Naive thymus-derived CD8-positive, alpha-beta T cell (primary cell): ENCODE results near the gene KIAA1671. TPM values are rescaled to one million over a fixed set of nuclear protein-coding genes. Genes with fewer than 3 reads are reported as not detected.

ENCODE experiments used
- ATAC-seq, 2 donors: fragments of 150-1000 bp; cut with Tn5 transposase in 1 of 2; sonication (Bioruptor Pico), chemical (Tn5 transposase) in 1 of 2; 1 replicate in 1 of 2; 2 replicates in 1 of 2; pipeline ENCODE4 v1.10.0; 2021; ENCODE audit warnings: mild to moderate bottlenecking in 2 of 2, moderate library complexity in 2 of 2
- POLR2A ChIA-PET: fragments of 350-600 bp; sonication (Branson Sonifier 250); formaldehyde crosslinking; loops from one replicate; lab custom pipeline; 2021; ENCODE audit warnings: antibody characterized with exemption; lab: Charles Lee
- DNase-seq, 10 donors: peaks; one replicate each; pipeline versions ENCODE4 v3.0.0 to v3.0.0-alpha.2; 2020 to 2022
- H3K27ac Mint-ChIP-seq, 10 donors: one replicate each; pipeline ENCODE4 v1.8.0; 2020 to 2022; ENCODE audit warnings: mild to moderate bottlenecking in 10 of 10, mixed read lengths in 10 of 10, moderate library complexity in 4 of 10, inconsistent platforms in 1 of 10
- H3K27me3 Mint-ChIP-seq, 5 donors: one replicate each; pipeline ENCODE4 v1.8.0; 2021 to 2022; ENCODE audit warnings: mixed read lengths in 5 of 5
- H3K36me3 Mint-ChIP-seq, 3 donors: one replicate each; pipeline ENCODE4 v1.8.0; 2020 to 2022; ENCODE audit warnings: mixed read lengths in 3 of 3, mild to moderate bottlenecking in 2 of 3, inconsistent platforms in 1 of 3
- H3K4me1 Mint-ChIP-seq, 4 donors: one replicate each; pipeline ENCODE4 v1.8.0; 2021 to 2022; ENCODE audit warnings: mixed read lengths in 4 of 4
- H3K4me3 Mint-ChIP-seq, 10 donors: one replicate each; pipeline ENCODE4 v1.8.0; 2020 to 2022; ENCODE audit warnings: mild to moderate bottlenecking in 10 of 10, mixed read lengths in 10 of 10, moderate library complexity in 6 of 10, inconsistent platforms in 1 of 10
- H3K9me3 Mint-ChIP-seq, 9 donors: one replicate each; pipeline ENCODE4 v1.8.0; 2020 to 2022; ENCODE audit warnings: mixed read lengths in 9 of 9, mild to moderate bottlenecking in 3 of 9, inconsistent platforms in 1 of 9, moderate library complexity in 1 of 9
- polyA plus RNA-seq, 3 donors: library from polyadenylated mRNA; unstranded; fragments of 300-500 nt; fragmentation: Illumina TruSeq; gene quantifications; one replicate each; pipeline ENCODE4 v1.2.3, GENCODE V29; 2021
- total RNA-seq, 8 experiments: library from RNA in 2 of 8; stranded (reverse) in 2 of 8; gene quantifications; one replicate each; pipeline ENCODE4 v1.2.3 and lab custom pipeline; 2021 to 2026

The KIAA1671 gene
- total and polyA plus RNA-seq, 5 experiments from 2014 or later = 0.33 to 5.2 (median 2.7) TPM

- no peak overlapping the region for H3K27ac Mint-ChIP-seq
- H3K36me3 Mint-ChIP-seq = no peaks in the 10 kb centered on the region
- no peak for ATAC-seq
- H3K4me3 Mint-ChIP-seq = no peak overlapping the region
- no peak for DNase-seq
- H3K4me1 Mint-ChIP-seq = no peaks in the 10 kb centered on the region
- no peaks in the 10 kb centered on the region for H3K9me3 Mint-ChIP-seq
- POLR2A ChIA-PET = no interaction called here
- peaks cover 0 to 5% (median 2%) of the 10 kb centered on the region in 5 donors for H3K27me3 Mint-ChIP-seq
Measured at GRCh38 chr22:25027043-25027906, 74.8 kb downstream of the KIAA1671 start.

GRCh38 chr22:25027959-25028840 is 75.7 kb downstream of the KIAA1671 start:
- peaks cover 0 to 4% (median 1%) of the 10 kb centered on the region in 5 donors for H3K27me3 Mint-ChIP-seq
- POLR2A ChIA-PET = no interaction called here
- no peaks in the 10 kb centered on the region for H3K9me3 Mint-ChIP-seq
- H3K27ac Mint-ChIP-seq = no peak overlapping the region
- no peak overlapping the region for H3K4me3 Mint-ChIP-seq
- ATAC-seq (no peak), DNase-seq (no peak)
- H3K4me1 Mint-ChIP-seq = no peaks in the 10 kb centered on the region
- no peaks in the 10 kb centered on the region for H3K36me3 Mint-ChIP-seq

GRCh38 chr22:25028841-25029141 is 76.3 kb downstream of the KIAA1671 start:
- Mint-ChIP-seq H3K27ac (peak overlapping the region in 1 of 10 donors; percentile 34), H3K36me3 (no peaks in the 10 kb centered on the region), H3K27me3 (peaks cover 0 to 4% (median 1%) of the 10 kb centered on the region in 5 donors), H3K4me3 (no peak overlapping the region), H3K9me3 (no peaks in the 10 kb centered on the region), H3K4me1 (no peaks in the 10 kb centered on the region)
- ATAC-seq (no peak), DNase-seq (no peak)
- POLR2A ChIA-PET = no interaction called here

- POLR2A ChIA-PET = no interaction called here
- no peak for ATAC-seq
- Mint-ChIP-seq H3K4me3 (no peak overlapping the region), H3K4me1 (peaks cover 0 to under 1% (median 0%) of the 10 kb centered on the region in 4 donors), H3K9me3 (no peaks in the 10 kb centered on the region), H3K27ac (no peak overlapping the region), H3K36me3 (no peaks in the 10 kb centered on the region), H3K27me3 (peaks cover 0 to 4% (median 1%) of the 10 kb centered on the region in 5 donors)
- no peak for DNase-seq
Measured at GRCh38 chr22:25029181-25029580, 76.7 kb downstream of the KIAA1671 start.

GRCh38 chr22:25030636-25031035 is 78.1 kb downstream of the KIAA1671 start:
- DNase-seq (no peak), ATAC-seq (no peak)
- Mint-ChIP-seq H3K36me3 (no peaks in the 10 kb centered on the region), H3K4me3 (no peak overlapping the region), H3K27ac (no peak overlapping the region), H3K4me1 (peaks cover 0 to 3% (median 0%) of the 10 kb centered on the region in 4 donors), H3K9me3 (no peaks in the 10 kb centered on the region), H3K27me3 (peaks cover 0 to 4% (median 2%) of the 10 kb centered on the region in 5 donors)
- POLR2A ChIA-PET = no interaction called here

GRCh38 chr22:25032066-25032465 is 79.5 kb downstream of the KIAA1671 start:
- Mint-ChIP-seq H3K36me3 (no peaks in the 10 kb centered on the region), H3K27ac (no peak overlapping the region)
- POLR2A ChIA-PET = no interaction called here

GRCh38 chr22:25035715-25036114 is 83.2 kb downstream of the KIAA1671 start:
- ATAC-seq = no peak
- Mint-ChIP-seq H3K4me1 (peaks cover 0 to 3% (median 0%) of the 10 kb centered on the region in 4 donors), H3K4me3 (peak overlapping the region in 1 of 10 donors; percentile 45), H3K36me3 (no peaks in the 10 kb centered on the region), H3K27me3 (peaks cover 0 to 5% (median 0%) of the 10 kb centered on the region in 5 donors), H3K9me3 (no peaks in the 10 kb centered on the region), H3K27ac (peak overlapping the region in 1 of 10 donors; percentile 27)
- POLR2A ChIA-PET = no interaction called here
- peak in 1 of 10 donors; percentile 4 for DNase-seq

More at GRCh38 chr22:25032066-25032465, 79.5 kb downstream of the KIAA1671 start:
- DNase-seq = peak in 1 of 10 donors; percentile 35
- Mint-ChIP-seq H3K4me3 (no peak overlapping the region), H3K27me3 (peaks cover 0 to 3% (median 0%) of the 10 kb centered on the region in 5 donors), H3K4me1 (peaks cover 0 to 3% (median 0%) of the 10 kb centered on the region in 4 donors), H3K9me3 (no peaks in the 10 kb centered on the region)
- ATAC-seq = no peak

- POLR2A ChIA-PET = no interaction called here
- Mint-ChIP-seq H3K4me3 (no peak overlapping the region), H3K27me3 (peaks cover 0 to 5% (median 0%) of the 10 kb centered on the region in 5 donors), H3K36me3 (no peaks in the 10 kb centered on the region), H3K27ac (no peak overlapping the region), H3K9me3 (no peaks in the 10 kb centered on the region), H3K4me1 (peaks cover 0 to 3% (median under 1%) of the 10 kb centered on the region in 4 donors)
- ATAC-seq (no peak), DNase-seq (no peak)
Measured at GRCh38 chr22:25038239-25038638, 85.7 kb downstream of the KIAA1671 start.

GRCh38 chr22:25038771-25039170 is 86.3 kb downstream of the KIAA1671 start:
- ATAC-seq = no peak
- POLR2A ChIA-PET = no interaction called here

GRCh38 chr22:25039255-25039654 is 86.7 kb downstream of the KIAA1671 start:
- no peak overlapping the region for H3K27ac Mint-ChIP-seq
- H3K27me3 Mint-ChIP-seq = peaks cover 0 to 6% (median 0%) of the 10 kb centered on the region in 5 donors
- H3K36me3 Mint-ChIP-seq = no peaks in the 10 kb centered on the region
- ATAC-seq = no peak
- no peaks in the 10 kb centered on the region for H3K9me3 Mint-ChIP-seq
- POLR2A ChIA-PET = no interaction called here
- peaks cover 0 to 2% (median under 1%) of the 10 kb centered on the region in 4 donors for H3K4me1 Mint-ChIP-seq
- no peak overlapping the region for H3K4me3 Mint-ChIP-seq
- DNase-seq = no peak

More at GRCh38 chr22:25038771-25039170, 86.3 kb downstream of the KIAA1671 start:
- no peak for DNase-seq
- peaks cover 0 to 5% (median 0%) of the 10 kb centered on the region in 5 donors for H3K27me3 Mint-ChIP-seq
- H3K36me3 Mint-ChIP-seq = no peaks in the 10 kb centered on the region
- peaks cover 0 to 3% (median under 1%) of the 10 kb centered on the region in 4 donors for H3K4me1 Mint-ChIP-seq
- H3K27ac Mint-ChIP-seq = no peak overlapping the region
- H3K4me3 Mint-ChIP-seq = no peak overlapping the region
- no peaks in the 10 kb centered on the region for H3K9me3 Mint-ChIP-seq

- POLR2A ChIA-PET = no interaction called here
- Mint-ChIP-seq H3K4me3 (no peak overlapping the region), H3K4me1 (peaks cover 0 to 1% (median 0%) of the 10 kb centered on the region in 4 donors), H3K9me3 (no peaks in the 10 kb centered on the region), H3K27me3 (peaks cover 0 to 4% (median 0%) of the 10 kb centered on the region in 5 donors), H3K36me3 (no peaks in the 10 kb centered on the region), H3K27ac (no peak overlapping the region)
- ATAC-seq (no peak), DNase-seq (no peak)
Measured at GRCh38 chr22:25039754-25040153, 87.2 kb downstream of the KIAA1671 start.

- POLR2A ChIA-PET = interaction anchor here (0.6 kb wide), 1 partner anchor 12 kb away, joined by 3 read pairs; no protein-coding TSS in a partner anchor
- H3K4me1 Mint-ChIP-seq = peaks cover 0 to 1% (median 0%) of the 10 kb centered on the region in 4 donors
- no peaks in the 10 kb centered on the region for H3K36me3 Mint-ChIP-seq
- no peaks in the 10 kb centered on the region for H3K9me3 Mint-ChIP-seq
- no peak overlapping the region for H3K4me3 Mint-ChIP-seq
- DNase-seq (no peak), ATAC-seq (no peak)
- H3K27me3 Mint-ChIP-seq = peaks cover 0 to 5% (median 1%) of the 10 kb centered on the region in 5 donors
- no peak overlapping the region for H3K27ac Mint-ChIP-seq
Measured at GRCh38 chr22:25045159-25045558, 92.6 kb downstream of the KIAA1671 start.
